Forelimb muscle (tissue), 1 donor: ENCODE measurements around the gene SERF2. TPM values are rescaled to one million over a fixed set of nuclear protein-coding genes. Genes with fewer than 3 reads are reported as not detected.
"Not testable (repeated sequence)": the region's sequence is repeated elsewhere in the genome, so short reads cannot be mapped to it uniquely, and the experiment has no call there.

ENCODE experiments used
- DNase-seq: peaks from one replicate; pipeline ENCODE4 v3.0.0-alpha.2; 2013; ENCODE audit warnings: low read depth
- polyA plus RNA-seq: library from polyadenylated mRNA; unstranded; fragments of 120-200 nt; gene quantifications from one replicate; pipeline ENCODE4 v1.2.1, GENCODE V29; 2013; ENCODE audit not compliant: insufficient read length

Gene SERF2
- polyA plus RNA-seq, 1 donor = 489 TPM

DNA sequence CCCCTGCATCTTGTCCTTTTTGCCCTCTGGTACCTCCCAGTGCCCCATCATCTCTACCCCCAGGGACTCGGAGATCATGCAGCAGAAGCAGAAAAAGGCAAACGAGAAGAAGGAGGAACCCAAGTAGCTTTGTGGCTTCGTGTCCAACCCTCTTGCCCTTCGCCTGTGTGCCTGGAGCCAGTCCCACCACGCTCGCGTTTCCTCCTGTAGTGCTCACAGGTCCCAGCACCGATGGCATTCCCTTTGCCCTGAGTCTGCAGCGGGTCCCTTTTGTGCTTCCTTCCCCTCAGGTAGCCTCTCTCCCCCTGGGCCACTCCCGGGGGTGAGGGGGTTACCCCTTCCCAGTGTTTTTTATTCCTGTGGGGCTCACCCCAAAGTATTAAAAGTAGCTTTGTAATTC, 1.5 kb downstream of the SERF2 start:
- DNase-seq = no peak

DNA sequence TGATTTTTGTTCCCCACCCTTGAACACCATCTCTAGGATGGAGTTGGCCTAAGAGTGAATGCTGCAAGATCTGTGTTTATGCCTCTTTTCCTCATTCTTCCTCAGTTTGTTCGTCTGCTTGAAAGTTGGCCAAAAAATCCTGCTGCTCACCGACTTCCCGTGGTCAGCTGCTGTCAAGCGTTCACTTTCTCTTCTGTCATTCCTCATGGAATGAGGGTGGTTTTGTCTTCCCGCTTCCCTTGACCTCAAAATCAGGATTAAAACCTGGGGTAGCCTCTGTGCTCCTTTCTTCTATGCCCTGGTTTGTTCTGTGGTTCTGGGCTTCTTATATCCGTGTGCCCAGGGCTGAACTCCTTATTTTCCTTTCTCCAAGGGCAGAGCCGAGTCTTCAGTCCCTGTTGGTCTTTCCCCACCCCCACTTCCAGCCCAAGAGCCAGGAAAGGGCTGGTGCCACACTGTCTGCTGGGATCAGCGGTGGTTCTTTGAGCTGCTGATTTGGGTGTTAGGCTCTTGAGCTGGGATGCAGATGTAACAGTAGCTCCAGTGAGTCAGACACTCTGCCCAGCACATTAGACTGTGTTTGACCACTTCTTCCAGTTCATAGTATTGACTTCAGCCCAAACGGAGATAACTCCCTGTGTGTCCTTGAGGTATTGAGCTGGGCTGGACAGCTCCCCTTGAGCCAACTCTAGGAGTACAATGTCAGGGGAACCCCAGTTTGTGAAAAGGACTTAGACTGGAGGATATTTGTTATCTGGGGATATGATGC, 2.3 kb downstream of the SERF2 start:
- no peak for DNase-seq

DNA sequence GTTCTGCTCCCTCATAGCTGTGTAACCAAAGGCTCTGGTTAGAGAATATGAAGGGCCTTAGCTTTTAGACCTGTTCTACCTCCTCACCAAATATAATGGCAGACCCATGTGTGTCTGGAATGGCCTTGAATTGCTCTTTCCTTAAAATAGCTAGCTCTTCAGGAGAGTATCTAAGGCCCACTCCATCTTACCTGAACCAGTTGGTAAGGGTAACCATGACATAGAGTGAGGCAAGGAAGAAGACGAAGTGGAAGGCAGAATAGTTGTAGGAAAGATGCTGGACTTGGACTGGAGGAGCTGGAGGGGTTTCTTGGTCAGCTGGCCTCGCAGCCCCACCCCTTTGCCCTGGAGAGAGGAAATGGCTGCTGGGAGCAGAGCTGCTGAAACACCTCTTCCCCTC, 3.1 kb downstream of the SERF2 start:
- no peak for DNase-seq

DNA sequence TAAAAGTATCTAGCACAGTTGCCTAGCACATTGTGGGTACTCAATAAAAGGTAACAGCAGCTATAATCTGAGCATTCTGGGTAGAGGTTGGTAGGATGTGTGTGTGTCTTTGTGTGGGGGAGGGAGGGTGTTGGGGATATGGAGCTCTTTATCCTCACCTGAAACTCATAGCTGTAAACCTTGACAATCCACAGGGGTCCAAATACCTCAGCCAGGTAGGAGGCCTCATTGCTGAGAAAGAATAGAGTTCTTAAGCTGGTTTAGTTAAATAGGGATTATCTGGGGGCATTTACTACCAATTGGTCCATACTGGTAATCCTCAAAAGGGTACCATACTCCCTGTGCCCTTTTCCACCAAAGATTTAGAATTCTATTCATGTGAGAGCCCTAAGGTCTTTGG, 3.9 kb downstream of the SERF2 start:
- no peak for DNase-seq

DNA sequence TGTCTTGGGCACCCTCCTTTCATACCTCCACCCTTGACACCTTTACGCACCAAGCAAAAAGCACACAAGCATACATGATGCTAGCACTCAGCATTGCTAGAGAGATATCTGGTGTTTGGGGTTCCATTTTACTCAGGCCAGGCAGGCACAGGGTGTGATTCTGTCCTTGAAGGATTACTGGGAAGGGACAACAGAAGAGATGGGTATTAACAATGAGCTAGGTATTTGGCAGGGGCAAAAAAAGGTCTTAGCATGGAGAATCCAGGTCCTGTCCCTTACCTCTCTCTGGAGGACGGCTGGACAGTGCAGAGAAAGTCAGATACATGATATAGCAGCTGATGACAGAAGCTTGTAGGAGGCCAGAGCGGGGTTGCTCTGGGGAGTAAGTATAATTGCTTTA, 4.4 kb downstream of the SERF2 start:
- DNase-seq = no peak

DNA sequence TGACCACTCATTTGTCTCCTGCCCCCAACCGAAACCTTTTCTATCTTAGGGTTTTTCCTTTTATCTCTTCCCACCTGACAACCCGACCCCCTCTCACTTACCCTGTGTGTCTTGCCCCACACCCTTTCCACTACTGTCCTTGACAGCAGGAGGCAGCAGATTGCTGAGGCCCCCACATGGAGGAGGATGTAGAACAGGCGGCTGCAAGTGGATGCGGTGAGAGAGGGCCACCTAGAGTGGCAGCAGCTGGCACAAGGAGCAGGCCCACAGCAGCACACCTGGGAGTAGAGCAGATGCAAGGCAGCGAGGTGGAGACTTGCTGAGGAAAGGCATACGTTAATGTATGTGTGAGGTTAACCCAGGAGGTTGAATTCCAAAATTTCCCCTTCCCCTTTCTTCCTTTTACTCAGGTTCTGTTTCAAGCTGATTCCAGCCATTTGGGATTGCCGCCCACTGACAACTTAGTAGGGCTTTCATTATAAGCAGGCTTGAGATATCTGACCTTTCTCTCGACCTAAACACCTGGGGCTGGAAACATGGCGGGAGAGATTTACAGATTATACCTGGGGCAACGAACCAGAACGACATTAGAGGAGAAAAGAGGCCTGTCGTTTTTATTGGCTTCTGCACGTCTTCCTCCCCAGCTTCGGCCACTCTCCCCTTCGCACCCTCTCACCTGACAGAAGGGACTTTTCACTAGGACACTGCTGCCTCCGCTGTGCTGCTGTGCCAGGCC, 7.3 kb downstream of the SERF2 start:
- no peak for DNase-seq

DNA sequence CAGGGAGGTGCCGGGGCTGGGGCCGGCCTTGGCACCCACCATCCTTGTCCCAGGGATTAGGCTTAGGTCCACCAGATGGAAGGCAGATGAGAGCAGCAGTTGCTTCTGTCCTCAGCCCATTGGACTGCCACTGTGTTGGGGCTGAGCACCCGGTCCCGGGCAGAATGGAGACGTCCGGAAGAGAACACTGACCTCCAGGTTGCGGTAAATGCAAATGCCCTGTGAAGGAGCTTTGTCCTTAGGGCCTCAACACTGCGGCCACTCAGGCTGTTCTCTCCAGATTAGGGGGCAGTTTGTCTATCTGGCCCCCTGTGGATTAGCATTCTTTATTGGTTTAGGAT, 7.8 kb downstream of the SERF2 start, which contains the start of gene SERINC4:
TSS of gene SERINC4 (minus strand) at position 276 of the 341 bp plus-strand sequence. CDS start at position 42, 234 bp downstream.
- DNase-seq = no peak

DNA sequence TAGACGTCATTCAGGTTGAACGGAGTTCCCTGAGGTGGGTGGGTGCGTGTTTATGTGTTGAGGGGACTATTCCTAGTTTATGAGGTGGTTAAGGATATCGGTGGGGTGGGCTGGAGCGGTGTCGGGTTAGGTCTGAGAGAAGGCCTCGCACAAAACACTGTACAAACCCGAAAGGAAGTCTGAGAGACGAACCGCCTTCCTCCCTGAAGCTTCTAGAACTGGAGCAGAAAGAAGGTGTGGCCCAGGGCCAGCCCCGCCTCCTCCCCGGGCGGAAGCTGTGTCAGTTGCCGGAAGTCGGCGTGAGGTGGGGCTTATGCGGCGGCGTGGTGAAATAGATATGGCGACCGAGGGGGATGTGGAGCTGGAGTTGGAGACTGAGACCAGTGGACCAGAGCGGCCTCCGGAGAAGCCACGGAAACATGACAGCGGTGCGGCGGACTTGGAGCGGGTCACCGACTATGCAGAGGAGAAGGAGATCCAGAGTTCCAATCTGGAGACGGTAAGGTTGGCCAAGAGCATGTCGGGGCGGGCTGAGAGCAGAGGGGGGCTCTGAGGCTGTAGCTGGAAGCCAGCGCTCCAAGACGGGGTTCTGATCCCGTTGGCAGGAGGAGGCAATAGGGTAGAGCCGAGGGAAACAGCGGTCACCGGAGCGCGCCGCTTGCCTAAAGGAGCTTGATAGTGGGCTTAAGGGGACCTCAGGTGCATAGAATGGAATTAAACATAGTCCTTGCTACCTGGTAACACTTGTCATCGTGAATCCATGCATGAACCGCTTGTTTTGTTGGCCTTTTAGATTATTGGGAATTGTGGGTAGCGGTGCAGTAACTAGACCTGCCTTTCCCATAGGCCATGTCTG, 8.4 kb downstream of the SERF2 start, which contains the start of gene HYPK:
TSS of gene HYPK (plus strand) at position 314 of the 856 bp plus-strand sequence. CDS start at position 338, 24 bp downstream.
- peak; percentile 81 for DNase-seq

DNA sequence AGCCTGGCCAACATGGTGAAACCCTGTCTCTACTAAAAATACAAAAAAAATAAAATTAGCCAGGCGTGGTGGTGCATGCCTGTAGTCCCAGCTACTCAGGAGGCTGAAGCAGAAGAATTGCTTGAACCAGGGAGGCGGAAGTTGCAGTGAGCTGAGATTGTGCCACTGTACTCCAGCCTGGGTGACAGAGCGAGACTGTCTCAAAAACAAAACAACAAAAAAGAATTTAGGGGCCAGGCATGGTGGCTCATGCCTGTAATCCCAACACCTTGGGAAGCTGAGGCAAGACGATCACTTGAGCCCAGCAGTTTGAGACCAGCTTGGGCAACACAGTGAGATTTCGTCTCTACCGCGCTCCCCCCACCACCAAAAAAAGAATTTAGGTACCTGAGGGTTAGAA, 10.6 kb downstream of the SERF2 start:
- DNase-seq = not testable (repeated sequence)

DNA sequence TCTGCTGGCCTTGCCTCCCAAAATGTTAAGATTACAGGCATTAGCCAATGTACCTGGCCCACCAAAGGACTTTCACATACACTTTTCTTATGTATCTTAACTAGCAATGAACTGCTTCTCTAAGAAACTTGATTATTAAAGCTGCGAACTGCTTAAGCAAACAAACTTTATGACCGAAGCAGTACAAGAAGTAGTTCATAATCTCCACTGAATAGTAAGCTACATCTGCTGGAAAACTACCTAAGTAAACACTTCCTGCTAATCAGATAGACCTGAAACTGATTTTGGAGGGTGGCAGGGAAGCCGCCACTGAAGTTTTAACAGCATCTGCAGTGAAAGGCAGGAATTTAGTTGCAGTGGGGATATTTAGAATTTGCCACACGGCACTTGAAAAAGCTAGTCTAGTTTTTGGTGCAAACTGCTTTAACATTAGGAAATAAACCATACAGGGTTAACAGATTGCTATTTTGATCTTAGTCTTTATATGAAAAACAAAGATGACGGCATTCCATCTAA, 16.4 kb downstream of the SERF2 start:
- no peak for DNase-seq

DNA sequence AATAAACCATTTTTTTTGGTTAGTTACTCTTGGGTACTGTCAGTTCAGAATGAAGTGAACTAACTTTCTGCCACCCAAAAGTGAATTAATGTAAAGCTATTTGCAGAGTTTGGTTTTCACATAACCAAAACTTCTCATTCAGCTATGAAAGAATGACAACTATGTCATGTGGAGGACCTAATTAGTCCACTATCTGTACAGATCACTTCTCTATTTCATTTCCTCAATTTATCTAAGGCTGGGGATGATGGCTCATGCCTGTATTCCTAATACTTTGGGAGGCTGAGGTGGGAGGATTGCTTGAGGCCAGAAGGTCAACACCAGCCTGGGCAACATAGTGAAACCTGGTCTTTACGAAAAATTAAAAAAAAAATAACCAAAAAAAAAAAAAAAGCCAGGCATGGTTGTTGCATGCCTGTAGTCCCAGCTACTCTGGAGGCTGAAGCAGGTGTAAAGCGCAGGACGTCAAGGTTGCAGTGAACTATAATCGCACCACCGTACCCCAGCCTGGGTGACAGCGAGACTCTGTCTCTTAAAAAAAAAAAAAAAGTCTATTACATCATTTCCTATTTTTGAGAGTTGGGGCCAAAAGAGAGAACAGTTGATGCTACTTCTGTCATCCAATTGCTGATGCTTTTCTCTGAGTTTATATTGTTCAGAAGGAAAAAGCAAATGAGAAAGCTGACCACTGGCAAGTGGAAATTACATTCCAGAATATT, 17.0 kb downstream of the SERF2 start:
- no peak for DNase-seq

DNA sequence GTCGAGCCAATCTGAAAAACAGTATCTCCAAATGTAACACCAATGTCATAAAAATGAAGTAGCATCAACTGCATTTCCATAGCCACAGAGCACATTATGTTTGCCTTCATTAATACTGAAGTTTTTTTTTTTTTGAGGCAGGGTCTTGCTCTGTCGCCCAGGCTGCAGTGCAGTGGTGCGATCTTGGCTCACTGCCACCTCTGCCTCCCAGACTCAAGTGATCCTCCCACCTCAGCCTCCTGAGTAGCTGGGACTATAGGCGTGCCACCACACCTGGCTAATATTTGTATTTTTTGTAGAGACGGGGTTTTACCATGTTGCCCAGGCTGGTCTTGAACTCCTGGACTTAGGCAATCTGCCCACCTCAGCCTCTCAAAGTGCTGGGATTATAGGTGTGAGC, 22.9 kb downstream of the SERF2 start:
- not testable (repeated sequence) for DNase-seq

DNA sequence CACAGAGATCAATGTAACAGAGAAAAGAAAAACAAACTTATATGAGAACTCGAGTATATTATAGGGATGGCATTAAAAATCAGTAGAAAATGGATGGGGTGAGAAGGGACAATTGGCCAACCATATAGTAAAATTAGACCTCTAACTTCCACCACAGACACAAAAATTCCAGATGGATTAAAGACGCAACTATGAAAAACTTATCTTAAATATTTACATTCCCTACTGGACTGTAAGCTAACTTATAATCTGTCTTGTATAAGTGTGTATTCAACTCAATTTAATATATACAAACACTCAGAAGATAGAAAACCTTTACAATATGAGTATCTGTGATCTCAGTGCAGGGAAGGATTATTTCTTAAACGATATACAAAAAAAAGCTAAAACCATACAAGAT, 29.4 kb downstream of the SERF2 start:
- no peak for DNase-seq

DNA sequence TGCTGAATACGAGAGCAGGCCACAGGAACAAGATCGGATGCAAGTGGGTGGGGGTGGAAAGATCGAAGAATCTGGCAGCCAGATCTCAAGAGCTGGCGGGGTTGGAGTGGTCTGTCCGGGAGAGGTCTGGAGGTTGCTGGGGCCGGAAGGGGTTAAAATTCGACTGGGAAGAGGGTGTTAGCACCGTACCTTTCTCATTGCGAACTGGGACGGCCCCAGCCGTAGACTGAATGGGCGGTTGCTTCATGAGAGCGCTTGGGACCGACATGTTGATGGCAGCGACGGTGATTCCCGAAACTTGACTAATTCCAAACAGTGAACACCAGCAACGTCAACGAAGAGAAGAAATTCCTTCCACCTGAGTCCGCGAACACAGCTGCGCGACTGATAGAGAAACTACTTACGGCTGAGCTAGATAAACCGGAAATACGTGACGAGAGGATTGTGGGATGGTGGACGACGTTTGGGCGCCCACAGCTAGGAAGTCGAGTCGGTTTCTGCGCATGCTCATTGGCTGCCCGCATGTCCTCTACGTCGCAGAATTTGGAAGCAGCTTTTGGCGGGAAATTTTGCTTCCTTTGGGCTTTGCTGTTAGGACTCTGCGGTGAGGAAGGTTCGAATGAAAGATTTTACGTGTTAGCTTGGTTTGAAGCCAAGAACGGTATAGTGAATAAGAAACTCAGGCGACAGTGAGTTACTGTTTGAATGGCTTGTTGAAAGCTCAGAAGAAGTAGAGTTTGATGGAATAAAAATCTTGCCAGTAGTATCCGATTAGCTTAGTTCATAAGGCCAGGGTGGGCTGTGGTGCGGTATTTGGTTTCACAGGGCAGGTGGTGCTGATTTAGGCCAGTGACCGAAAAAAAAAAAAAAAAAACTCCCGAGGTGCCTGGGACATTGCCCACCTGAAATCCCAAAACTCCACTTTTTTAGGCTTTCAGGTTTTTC, 32.5 kb downstream of the SERF2 start, which contains the start of gene MFAP1:
TSS of gene MFAP1 (minus strand) at position 389 of the 945 bp plus-strand sequence. CDS start at position 268, 121 bp downstream.
- peak; percentile 98 for DNase-seq

DNA sequence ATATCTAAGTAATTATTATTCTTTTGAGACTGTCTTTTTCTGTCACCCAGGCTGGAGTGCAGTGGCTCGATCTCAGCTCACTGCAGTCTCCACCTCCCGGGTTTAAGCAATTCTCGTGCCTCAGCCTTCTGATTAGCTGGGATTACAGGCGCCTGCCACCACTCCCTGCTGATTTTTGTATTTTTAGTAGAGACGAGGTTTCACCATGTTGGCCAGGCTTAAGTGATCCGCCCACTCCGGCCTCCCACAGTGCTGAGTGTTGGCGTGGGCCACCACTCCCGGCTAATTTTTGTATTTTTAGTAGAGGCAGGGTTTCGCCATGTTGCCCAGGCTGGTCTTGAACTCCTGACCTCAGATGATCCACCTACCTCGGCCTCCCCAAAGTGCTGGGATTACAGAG, 33.2 kb downstream of the SERF2 start:
- DNase-seq = not testable (repeated sequence)

DNA sequence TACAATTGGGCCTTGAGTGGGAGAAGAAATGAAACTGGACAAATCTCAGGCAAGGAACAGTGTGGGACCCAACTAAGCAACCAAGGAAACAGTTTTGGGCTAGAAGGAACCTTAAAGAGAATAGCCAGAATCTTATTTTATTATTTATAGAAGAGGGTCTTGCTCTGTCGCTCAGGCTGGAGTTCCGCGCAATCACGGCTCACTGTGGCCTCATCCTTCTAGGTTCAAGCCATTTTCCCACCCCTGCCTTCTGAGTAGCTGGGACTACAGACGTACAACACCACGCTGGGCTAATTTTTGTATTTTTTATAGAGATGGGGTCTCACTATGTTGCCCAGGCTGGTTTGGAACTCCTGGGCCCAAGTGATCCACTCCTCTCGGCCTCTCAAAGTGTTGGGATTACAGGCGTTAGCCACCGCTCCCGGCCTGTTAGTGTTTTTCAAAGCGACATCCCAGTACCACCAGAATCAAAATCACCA, 33.9 kb downstream of the SERF2 start:
- no peak for DNase-seq

DNA sequence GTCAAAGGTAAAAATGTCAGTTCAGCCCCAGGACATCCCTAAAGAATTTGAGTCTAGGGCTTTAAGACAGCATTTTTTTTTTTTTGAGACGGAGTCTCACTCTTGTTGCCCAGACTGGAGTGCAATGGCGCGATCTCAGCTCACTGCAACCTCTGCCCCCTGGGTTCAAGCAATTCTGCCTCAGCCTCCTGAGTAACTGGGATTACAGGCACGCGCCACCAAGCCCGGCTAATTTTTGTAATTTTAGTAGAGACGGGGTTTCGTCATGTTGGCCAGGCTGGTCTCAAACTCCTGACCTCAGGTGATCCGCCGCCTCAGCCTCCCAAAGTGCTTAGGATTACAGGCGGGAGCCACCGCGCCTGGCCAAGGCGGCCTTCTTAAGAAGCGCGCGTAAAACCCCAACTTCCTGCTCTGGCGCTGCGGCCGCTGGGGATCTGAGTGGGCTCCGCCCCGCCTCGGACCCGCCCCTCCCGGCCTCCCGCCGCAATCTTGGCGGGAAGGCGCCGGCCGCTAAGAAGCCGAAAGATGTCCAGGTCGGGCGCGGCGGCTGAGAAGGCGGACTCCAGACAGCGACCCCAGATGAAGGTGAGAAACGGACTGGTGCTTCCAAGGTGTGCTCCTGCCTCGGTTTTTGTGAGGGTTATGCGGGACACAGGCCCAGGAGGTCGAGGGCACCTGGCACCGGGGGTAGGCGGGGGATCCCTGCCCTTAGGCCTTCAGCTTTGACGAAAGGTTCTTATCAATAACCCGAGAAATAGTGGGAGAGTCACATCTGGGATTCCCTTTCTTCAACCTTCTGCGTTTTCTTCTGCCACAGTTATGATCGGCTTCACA, 34.6 kb downstream of the SERF2 start, which contains the start of gene WDR76:
TSS of gene WDR76 (plus strand) at position 495 of the 834 bp plus-strand sequence. CDS start at position 526, 31 bp downstream.
- peak; percentile 43 for DNase-seq

DNA sequence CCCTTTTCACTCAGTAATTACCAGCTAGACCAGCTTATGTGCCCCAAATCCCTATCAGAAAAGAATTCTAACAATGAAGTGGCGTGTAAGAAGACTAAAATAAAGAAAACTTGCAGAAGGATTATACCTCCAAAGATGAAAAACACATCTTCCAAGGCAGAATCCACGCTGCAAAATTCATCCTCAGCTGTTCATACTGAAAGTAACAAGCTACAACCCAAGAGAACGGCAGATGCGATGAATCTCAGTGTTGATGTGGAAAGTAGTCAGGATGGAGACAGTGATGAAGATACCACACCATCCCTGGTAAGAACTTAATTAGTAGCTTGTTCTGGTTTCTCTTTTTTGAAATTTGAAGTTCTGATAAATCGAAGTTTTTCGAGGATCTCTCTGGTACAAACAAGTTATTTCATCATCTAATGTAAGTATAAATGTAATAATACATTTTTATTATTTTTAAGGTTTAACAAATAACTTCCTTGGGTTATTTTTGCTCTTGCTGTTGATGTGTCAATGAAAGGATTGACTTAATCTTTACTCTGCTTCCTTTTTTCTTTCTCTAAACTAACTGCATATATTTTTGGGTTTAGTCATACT, 36.0 kb downstream of the SERF2 start:
- DNase-seq = no peak
